OCI-LY1 (cell line): ENCODE measurements around the gene TDRD15.

Experiments
- CTCF ChIP-seq: fragments of 200-600 bp; sonication (generic), shearing (Covaris generic); IDR thresholded peaks from 2 replicates; pipeline ENCODE4 v1.5.1; 2017; ENCODE audit warnings: mild to moderate bottlenecking, antibody characterized with exemption, low read length, moderate library complexity, mixed read lengths
- EZH2 ChIP-seq: fragments of 200-600 bp; sonication (generic), shearing (Covaris generic); IDR thresholded peaks from 2 replicates; pipeline ENCODE4 v1.8.0; 2017; ENCODE audit warnings: borderline replicate concordance, mixed run types, mild to moderate bottlenecking, antibody characterized with exemption, low read length, moderate library complexity, mixed read lengths

- TF ChIP-seq CTCF (no peak), EZH2 (no peak)
Observed at GRCh38 chr2:21117688-21118087, 6.1 kb upstream of the TDRD15 start.
